HEK293T (cell line): Measurements from ENCODE around the gene C1orf198.

Source experiments
- ARNT ChIP-seq: fragments of 450-650 bp; IDR thresholded peaks from 2 replicates; pipeline ENCODE4 v1.6.1; 2017; ENCODE audit warnings: mild to moderate bottlenecking
- BHLHE40 ChIP-seq: fragments of 450-650 bp; IDR thresholded peaks from 2 replicates; pipeline ENCODE4 v1.6.1; 2016; ENCODE audit warnings: mild to moderate bottlenecking, moderate library complexity, borderline replicate concordance
- CTBP1 ChIP-seq: fragments of 450-650 bp; IDR thresholded peaks from 2 replicates; pipeline ENCODE4 v1.6.1; 2016; ENCODE audit warnings: borderline replicate concordance
- ELF4 ChIP-seq: fragments of 450-650 bp; IDR thresholded peaks from 2 replicates; pipeline ENCODE4 v1.6.1; 2017; ENCODE audit warnings: antibody characterized with exemption
- FOXA1 ChIP-seq: fragments of 450-650 bp; IDR thresholded peaks from 2 replicates; pipeline ENCODE4 v1.6.1; 2016; ENCODE audit warnings: mild to moderate bottlenecking
- FOXK2 ChIP-seq: fragments of 450-650 bp; IDR thresholded peaks from 2 replicates; pipeline ENCODE4 v1.6.1; 2016; ENCODE audit warnings: mild to moderate bottlenecking
- FOXM1 ChIP-seq: fragments of 450-650 bp; IDR thresholded peaks from 2 replicates; pipeline ENCODE4 v1.6.1; 2017; ENCODE audit warnings: mild to moderate bottlenecking, borderline replicate concordance
- HDGF ChIP-seq: fragments of 450-650 bp; IDR thresholded peaks from 2 replicates; pipeline ENCODE4 v1.6.1; 2017; ENCODE audit warnings: antibody characterized with exemption, borderline replicate concordance
- SP1 ChIP-seq: fragments of 450-650 bp; IDR thresholded peaks from 2 replicates; pipeline ENCODE4 v1.6.1; 2017
- SUZ12 ChIP-seq: fragments of 450-650 bp; IDR thresholded peaks from 2 replicates; pipeline ENCODE4 v1.6.1; 2016; ENCODE audit warnings: mild to moderate bottlenecking
- TARDBP ChIP-seq: fragments of 450-650 bp; IDR thresholded peaks from 2 replicates; pipeline ENCODE4 v1.6.1; 2016

DNA sequence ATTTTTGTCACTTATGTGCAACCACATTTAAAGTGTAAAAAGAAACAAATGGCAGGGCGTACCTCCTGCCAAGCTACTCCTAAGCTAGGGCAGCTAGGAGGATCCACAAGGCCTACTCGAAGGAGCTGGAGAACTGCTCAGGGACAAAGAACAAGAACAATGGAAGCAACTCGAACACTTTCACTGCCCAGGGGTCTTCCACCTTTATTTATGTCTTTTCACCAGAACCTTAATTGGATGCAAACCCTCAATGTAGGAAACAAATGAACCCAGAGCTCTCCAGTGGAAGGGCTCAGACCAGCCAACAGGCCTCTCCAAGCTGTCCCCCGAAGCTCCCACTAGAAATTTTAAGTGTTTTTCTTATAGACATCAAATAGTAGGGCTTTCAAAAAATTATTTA is 39.9 kb downstream of the C1orf198 start:
- no peak for TF ChIP-seq BHLHE40
- TF ChIP-seq ELF4, result no peak
- TF ChIP-seq SUZ12, result no peak
- TF ChIP-seq FOXK2, result no peak
- TF ChIP-seq HDGF, result no peak
- TF ChIP-seq FOXM1, result no peak
- TF ChIP-seq CTBP1, result no peak
- TF ChIP-seq SP1, result no peak
- TF ChIP-seq FOXA1, result no peak
- TF ChIP-seq TARDBP, result no peak
- TF ChIP-seq ARNT, result no peak
